Epithelial cell of proximal tubule (primary cell): ENCODE data around the gene BIRC2. TPM values are rescaled to one million over a fixed set of nuclear protein-coding genes. Genes with fewer than 3 reads are reported as not detected.

ENCODE experiments used
- DNase-seq: peaks from one replicate; pipeline ENCODE4 v3.0.0-alpha.2; 2011; ENCODE audit warnings: low read depth
- H3K4me3 ChIP-seq: 2 replicates; pipeline ENCODE4 v1.5.1; 2011; ENCODE audit warnings: low read depth, mild to moderate bottlenecking, low read length
- total RNA-seq: library from RNA; depleted of rRNA; stranded (reverse); fragments of >200 nt; gene quantifications from 2 replicates; pipeline ENCODE4 v1.2.3, GENCODE V29; 2015
- TF ChIP-seq, protein P1 (sequence below): conservative IDR thresholded peaks from 2 replicates; pipeline ENCODE4 v1.5.1; 2012; ENCODE audit warnings: low read depth, mild to moderate bottlenecking, low read length

The BIRC2 gene
- total RNA-seq, 1 donor from 2014 or later: 85.3 TPM

DNA sequence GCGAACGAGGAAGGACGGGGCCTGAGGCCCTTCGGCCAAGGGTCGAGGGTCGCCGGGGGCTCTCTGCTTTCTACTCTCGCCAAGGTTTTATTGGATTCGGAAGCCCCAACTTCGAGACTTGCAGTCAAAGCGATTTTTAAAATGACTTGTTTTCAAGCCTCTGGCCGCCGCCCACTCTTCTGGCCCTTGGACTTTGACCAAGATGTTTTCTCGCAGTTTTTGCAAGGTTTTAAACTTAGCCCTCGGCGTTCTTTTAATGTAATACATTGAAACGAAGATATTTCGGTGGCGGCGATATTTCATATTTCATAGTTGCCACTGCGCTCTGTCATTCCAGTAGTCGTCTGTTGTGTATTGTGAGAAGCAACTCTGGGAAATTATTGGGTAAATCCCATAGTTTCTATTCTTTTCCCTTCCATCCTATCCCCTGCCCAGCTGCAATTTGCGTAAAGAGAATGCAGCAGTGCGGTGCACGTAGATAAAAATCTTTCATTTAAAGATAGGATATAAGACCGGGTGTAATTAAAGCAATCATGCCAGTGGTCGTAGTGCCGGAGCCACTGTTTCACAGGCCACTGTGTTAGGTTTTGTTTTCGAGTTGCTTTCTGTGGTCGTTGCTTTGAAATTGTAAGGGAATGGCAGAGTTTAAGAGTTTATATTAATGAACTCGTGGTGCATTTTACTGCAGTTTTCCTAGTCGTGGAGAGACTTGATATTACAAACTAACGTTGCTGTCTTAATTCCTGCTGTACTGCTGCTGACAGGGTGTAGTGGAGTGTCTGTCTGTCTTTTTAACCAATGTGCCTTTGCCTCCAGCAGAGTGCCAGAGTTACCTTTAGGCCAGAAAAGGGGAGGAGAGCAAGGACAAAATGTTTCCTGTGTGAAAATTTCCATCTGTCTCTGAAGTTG, 702 bp downstream of the BIRC2 start:
- peak overlapping the region; percentile 91 for H3K4me3 ChIP-seq
- TF ChIP-seq, protein P1, sequence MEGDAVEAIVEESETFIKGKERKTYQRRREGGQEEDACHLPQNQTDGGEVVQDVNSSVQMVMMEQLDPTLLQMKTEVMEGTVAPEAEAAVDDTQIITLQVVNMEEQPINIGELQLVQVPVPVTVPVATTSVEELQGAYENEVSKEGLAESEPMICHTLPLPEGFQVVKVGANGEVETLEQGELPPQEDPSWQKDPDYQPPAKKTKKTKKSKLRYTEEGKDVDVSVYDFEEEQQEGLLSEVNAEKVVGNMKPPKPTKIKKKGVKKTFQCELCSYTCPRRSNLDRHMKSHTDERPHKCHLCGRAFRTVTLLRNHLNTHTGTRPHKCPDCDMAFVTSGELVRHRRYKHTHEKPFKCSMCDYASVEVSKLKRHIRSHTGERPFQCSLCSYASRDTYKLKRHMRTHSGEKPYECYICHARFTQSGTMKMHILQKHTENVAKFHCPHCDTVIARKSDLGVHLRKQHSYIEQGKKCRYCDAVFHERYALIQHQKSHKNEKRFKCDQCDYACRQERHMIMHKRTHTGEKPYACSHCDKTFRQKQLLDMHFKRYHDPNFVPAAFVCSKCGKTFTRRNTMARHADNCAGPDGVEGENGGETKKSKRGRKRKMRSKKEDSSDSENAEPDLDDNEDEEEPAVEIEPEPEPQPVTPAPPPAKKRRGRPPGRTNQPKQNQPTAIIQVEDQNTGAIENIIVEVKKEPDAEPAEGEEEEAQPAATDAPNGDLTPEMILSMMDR: no peak
- DNase-seq: no peak

DNA sequence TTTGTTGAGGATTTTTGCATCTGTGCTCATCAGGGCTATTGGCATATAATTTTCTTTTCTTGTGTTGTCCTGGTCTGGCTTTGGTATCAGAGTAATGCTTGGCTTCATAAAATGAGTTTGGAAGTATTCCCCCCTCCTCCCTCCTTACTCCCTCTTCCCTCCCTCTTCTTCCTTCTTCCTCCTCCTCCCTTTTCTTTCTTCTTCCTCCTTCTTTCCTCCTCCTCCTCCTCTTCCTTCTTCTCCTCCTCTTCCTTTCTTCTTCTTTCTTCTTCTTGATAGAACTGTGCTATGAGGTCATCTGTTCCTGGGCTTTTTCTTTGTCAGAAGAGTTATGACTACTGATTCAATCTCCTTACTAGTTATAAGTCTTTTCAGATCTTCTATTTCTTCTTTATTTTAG, 10.1 kb downstream of the BIRC2 start:
- no peak overlapping the region for H3K4me3 ChIP-seq
- TF ChIP-seq, protein P1: no peak
- no peak for DNase-seq

GRCh38 chr11:102359372-102359771, 12.4 kb downstream of the BIRC2 start:
- H3K4me3 ChIP-seq: no peak overlapping the region
- no peak for DNase-seq
- TF ChIP-seq, protein P1: no peak

GRCh38 chr11:102360681-102361080, 13.7 kb downstream of the BIRC2 start:
- DNase-seq: no peak
- no peak overlapping the region for H3K4me3 ChIP-seq
- TF ChIP-seq, protein P1: no peak

- no peak overlapping the region for H3K4me3 ChIP-seq
- TF ChIP-seq, protein P1: no peak
- DNase-seq: no peak
Observed at GRCh38 chr11:102361086-102362031, 14.3 kb downstream of the BIRC2 start.

GRCh38 chr11:102364991-102365390, 18.0 kb downstream of the BIRC2 start:
- TF ChIP-seq, protein P1: no peak
- DNase-seq: no peak
- H3K4me3 ChIP-seq: no peak overlapping the region
